ENCODE data around the gene NFATC3.

DNA sequence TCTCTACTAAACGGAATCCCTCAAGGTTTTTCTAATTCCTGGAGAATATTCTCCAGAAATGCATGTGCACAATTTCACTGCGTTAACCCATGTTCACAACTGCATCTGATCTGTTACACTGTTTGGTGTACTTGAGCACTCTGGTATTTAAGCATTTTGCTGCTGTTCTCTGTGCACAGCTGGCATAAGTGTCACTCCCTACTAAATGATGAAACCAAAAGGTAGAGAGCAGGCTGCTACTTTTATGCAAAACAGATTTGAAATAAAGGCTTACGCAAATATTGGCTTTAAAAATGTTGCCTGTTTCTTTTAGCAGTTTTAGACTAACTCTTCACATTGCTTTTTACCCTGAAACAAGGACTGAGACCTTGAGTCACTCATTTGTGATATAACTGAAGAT is 109.1 kb downstream of the NFATC3 start:
- TF ChIP-seq, protein P1, sequence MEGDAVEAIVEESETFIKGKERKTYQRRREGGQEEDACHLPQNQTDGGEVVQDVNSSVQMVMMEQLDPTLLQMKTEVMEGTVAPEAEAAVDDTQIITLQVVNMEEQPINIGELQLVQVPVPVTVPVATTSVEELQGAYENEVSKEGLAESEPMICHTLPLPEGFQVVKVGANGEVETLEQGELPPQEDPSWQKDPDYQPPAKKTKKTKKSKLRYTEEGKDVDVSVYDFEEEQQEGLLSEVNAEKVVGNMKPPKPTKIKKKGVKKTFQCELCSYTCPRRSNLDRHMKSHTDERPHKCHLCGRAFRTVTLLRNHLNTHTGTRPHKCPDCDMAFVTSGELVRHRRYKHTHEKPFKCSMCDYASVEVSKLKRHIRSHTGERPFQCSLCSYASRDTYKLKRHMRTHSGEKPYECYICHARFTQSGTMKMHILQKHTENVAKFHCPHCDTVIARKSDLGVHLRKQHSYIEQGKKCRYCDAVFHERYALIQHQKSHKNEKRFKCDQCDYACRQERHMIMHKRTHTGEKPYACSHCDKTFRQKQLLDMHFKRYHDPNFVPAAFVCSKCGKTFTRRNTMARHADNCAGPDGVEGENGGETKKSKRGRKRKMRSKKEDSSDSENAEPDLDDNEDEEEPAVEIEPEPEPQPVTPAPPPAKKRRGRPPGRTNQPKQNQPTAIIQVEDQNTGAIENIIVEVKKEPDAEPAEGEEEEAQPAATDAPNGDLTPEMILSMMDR (conservative IDR thresholded peaks at IDR 0.05): no peak
- no peak for TF ChIP-seq EZH2 (IDR thresholded peaks at IDR 0.05; ENCODE audit: low read depth)

All from PC-9 (cell line).